ENCODE results near the gene ABHD16B.

GRCh38 chr20:63835021-63835858 is 26.1 kb upstream of the ABHD16B start:
- no peak for TF ChIP-seq CTCF (conservative IDR thresholded peaks at IDR 0.05 in 1 of 2, IDR thresholded peaks at IDR 0.05 in 1 of 2; ENCODE audit: extremely low read depth in 1 of 2, insufficient read depth in 1 of 2, low read depth in 1 of 2, low read length in 2 of 2)
- TF ChIP-seq EZH2 (IDR thresholded peaks at IDR 0.05; ENCODE audit: borderline replicate concordance, low read length): no peak
